GM12878 (cell line): ENCODE measurements around the gene C19orf12. TPM values are rescaled to one million over a fixed set of nuclear protein-coding genes. Genes with fewer than 3 reads are reported as not detected.

Experiments
- ATAC-seq: fragments of 200-7000 bp; cut with Tn5 transposase; 3 replicates; pipeline ENCODE4 v1.9.1; 2020; ENCODE audit warnings: mild to moderate bottlenecking, moderate library complexity
- BruUV-seq: library from RNA; stranded (reverse); fragments of 400-500 nt; replicated peaks from 2 replicates; lab custom pipeline; 2021; lab: Mats Ljungman, UMichigan
- CTCF ChIA-PET: fragments of 300-600 bp; sonication (Branson Sonifier 250); formaldehyde crosslinking; extraction: SDS; loops from one replicate; lab custom pipeline; 2021; ENCODE audit warnings: inconsistent platforms; lab: Yijun Ruan, JAX
- POLR2A ChIA-PET: fragments of 350-600 bp; formaldehyde crosslinking; extraction: SDS; loops from one replicate; lab custom pipeline; 2021; ENCODE audit warnings: inconsistent platforms; lab: Charles Lee
- RAD21 ChIA-PET: fragments of 300-600 bp; sonication (Branson Sonifier 250); formaldehyde crosslinking; loops from one replicate; lab custom pipeline; 2023; ENCODE audit warnings: antibody characterized with exemption; ENCODE audit not compliant: unreplicated experiment; lab: Charles Lee
- SMC1A ChIA-PET: fragments of 300-600 bp; sonication (Branson Sonifier 250); formaldehyde crosslinking; loops from one replicate; lab custom pipeline; 2023; ENCODE audit not compliant: unreplicated experiment, uncharacterized antibody; lab: Charles Lee
- DNase-seq: peaks from one replicate; pipeline ENCODE4 v3.0.0-alpha.2; 2011; ENCODE audit warnings: low read depth, low spot score
- FAIRE-seq: peaks from 3 replicates; lab custom pipeline; 2011; peaks lifted over from hg19 to GRCh38; lab: Jason Lieb, UNC
- H2AFZ ChIP-seq: 2 replicates; pipeline ENCODE4 v1.6.0; 2011; ENCODE audit warnings: low read depth, low read length, control low read depth; ENCODE audit not compliant: control insufficient read depth
- H3K27ac ChIP-seq: 2 replicates; pipeline ENCODE4 v1.5.1; 2011; ENCODE audit warnings: control low read depth; ENCODE audit not compliant: control insufficient read depth, insufficient read depth
- H3K27me3 ChIP-seq, 2 experiments: replicated peaks in 1 of 2; 2 replicates each; pipeline versions ENCODE4 v1.6.0 to v1.6.1; 2011; ENCODE audit warnings: low read length in 1 of 2; ENCODE audit not compliant: control insufficient read depth in 2 of 2, insufficient read depth in 2 of 2
- H3K36me3 ChIP-seq, 2 experiments: 2 replicates each; pipeline ENCODE4 v1.5.1; 2011; ENCODE audit warnings: low read length in 1 of 2; ENCODE audit not compliant: control insufficient read depth in 2 of 2, insufficient read depth in 2 of 2
- H3K4me1 ChIP-seq: 2 replicates; pipeline ENCODE4 v1.6.1; 2011; ENCODE audit warnings: mild to moderate bottlenecking, low read length, moderate library complexity, mixed read lengths; ENCODE audit not compliant: control insufficient read depth, insufficient read depth
- H3K4me2 ChIP-seq: 2 replicates; pipeline ENCODE4 v1.6.0; 2011; ENCODE audit warnings: control low read depth; ENCODE audit not compliant: control insufficient read depth, insufficient read depth
- H3K4me3 ChIP-seq: fragments of 200-600 bp; sonication (generic); 2 replicates; pipeline ENCODE4 v1.5.1; 2016
- H3K79me2 ChIP-seq: 2 replicates; pipeline ENCODE4 v1.6.0; 2011; ENCODE audit warnings: low read length; ENCODE audit not compliant: control insufficient read depth, insufficient read depth
- H3K9ac ChIP-seq: 2 replicates; pipeline ENCODE4 v1.8.0; 2011; ENCODE audit warnings: low read length, control low read depth, mixed read lengths; ENCODE audit not compliant: control insufficient read depth, insufficient read depth
- H3K9me3 ChIP-seq: replicated peaks from 3 replicates; pipeline ENCODE4 v1.5.1; 2011; ENCODE audit warnings: mild to moderate bottlenecking, low read length; ENCODE audit not compliant: control insufficient read depth, insufficient read depth
- H4K20me1 ChIP-seq: 2 replicates; pipeline ENCODE4 v1.6.0; 2011; ENCODE audit not compliant: control insufficient read depth, insufficient read depth
- BHLHE40 ChIP-seq, 2 experiments: fragments of 450-650 bp in 1 of 2; IDR thresholded peaks; 2 replicates each; pipeline ENCODE4 v1.6.1; 2011 to 2017; ENCODE audit warnings: low read depth in 2 of 2, borderline replicate concordance in 1 of 2, improper control_type of control experiment in 1 of 2, low read length in 1 of 2, mild to moderate bottlenecking in 1 of 2
- ZBTB4 ChIP-seq: fragments of 450-650 bp; formaldehyde crosslinking; IDR thresholded peaks from 2 replicates; pipeline ENCODE4 v1.4.0; 2022; ENCODE audit warnings: mild to moderate bottlenecking, moderate library complexity
- WGBS: methylation state at CpG from one replicate; pipeline ENCODE4 v1.1.6; 2016; ENCODE audit warnings: low lambda C conversion rate; ENCODE audit not compliant: insufficient replicate concordance, insufficient coverage; ENCODE audit errors: missing lambda C conversion rate; 5-methylcytosine and 5-hydroxymethylcytosine counted together
- in situ Hi-C: fragments of 300-500 bp; cut with MboI; formaldehyde crosslinking; loops from 9 replicates; pipeline ENCODE4 v1.14.3; 2018; ENCODE audit warnings: mixed read lengths
- intact Hi-C: fragments of 100-400 bp; cut with micrococcal nuclease; formaldehyde crosslinking; loops from one replicate; pipeline ENCODE4 v1.14.2; 2022; ENCODE audit not compliant: unreplicated experiment
- polyA plus RNA-seq, 11 experiments: library from polyadenylated mRNA; depleted of rRNA in 4 of 11; unstranded in 6 of 11; stranded (reverse) in 5 of 11; fragments of >200 nt; fragmentation: Nextera tagmentation in 4 of 11; fragmentation: Illumina TruSeq in 1 of 11; extraction: Ambion mirVana in 4 of 11; extraction: Trizol in 1 of 11; gene quantifications; 1 replicate in 1 of 11; 2 replicates in 10 of 11; pipeline versions ENCODE4 v1.2.1 to v1.2.3, GENCODE V29; 2011 to 2016; ENCODE audit warnings: inconsistent platforms in 2 of 11, missing spikeins in 2 of 11, low read depth in 1 of 11
- total RNA-seq, 4 experiments: library from RNA; depleted of rRNA in 3 of 4; stranded (reverse); fragments of >200 nt in 3 of 4; fragmentation: Illumina TruSeq in 1 of 4; extraction: Trizol in 1 of 4; gene quantifications; 2 replicates each; pipeline versions ENCODE4 v1.2.1 to v1.2.3, GENCODE V29; 2013 to 2021

Gene C19orf12
- total and polyA plus RNA-seq, 10 of the 15 experiments (the other 5 are each of a cell fraction or from before 2014, with no cell fraction given), result 2.3 to 23.5 (median 20.3) TPM

GRCh38 chr19:29675650-29676186, 39.3 kb downstream of the C19orf12 start:
- H3K79me2 ChIP-seq, result peaks cover 36% of the 10 kb centered on the region
- H3K4me1 ChIP-seq, result peaks cover 54% of the 10 kb centered on the region
- no peak overlapping the region for H2AFZ ChIP-seq
- no peaks in the 10 kb centered on the region for H3K27me3 ChIP-seq
- no peak overlapping the region for H3K4me3 ChIP-seq
- no peaks in the 10 kb centered on the region for H3K9me3 ChIP-seq
- WGBS, result 60% methylated on average over 13 of the region's 13 CpGs
- CTCF ChIA-PET, result interaction anchor here (1.4 kb wide), 1 partner anchor 41 kb away, joined by 3 read pairs; no protein-coding TSS in a partner anchor
- no peak overlapping the region for H3K4me2 ChIP-seq
- in situ Hi-C loops (no loop called here), intact Hi-C loops (no loop called here)
- H3K36me3 ChIP-seq, result peaks cover 8 to 39% of the 10 kb centered on the region in 2 experiments
- H3K9ac ChIP-seq, result no peak overlapping the region
- no peak for FAIRE-seq
- H3K27ac ChIP-seq, result no peak overlapping the region
- SMC1A ChIA-PET, result interaction anchor here (1.7 kb wide), 1 partner anchor 8 kb away, joined by 5 read pairs; no protein-coding TSS in a partner anchor
- no peaks in the 10 kb centered on the region for H4K20me1 ChIP-seq
- TF ChIP-seq ZBTB4 (CRISPR knock-in tag) (no peak), BHLHE40 (IDR thresholded peaks at IDR 0.05; ENCODE audit: borderline replicate concordance in 1 of 2, low read depth in 2 of 2, low read length in 1 of 2) (peak; percentile 46 to 64; a peak in 2 of 4 replicates)
- POLR2A ChIA-PET, result no interaction called here
- ATAC-seq, result no peak
- no TSS peak for BruUV-seq
- RAD21 ChIA-PET, result interaction anchor here (1.2 kb wide), 1 partner anchor 9 kb away, joined by 5 read pairs; no protein-coding TSS in a partner anchor
- DNase-seq, result no peak
